ENCODE data around the gene PLBD2. TPM values are rescaled to one million over a fixed set of nuclear protein-coding genes. Genes with fewer than 3 reads are reported as not detected.

PLBD2 gene
- total and polyA plus RNA-seq, 9 of the 15 experiments (the other 6 are each of a cell fraction or from before 2014, with no cell fraction given): 2.4 to 37.4 (median 6.0) TPM

GRCh38 chr12:113314121-113314529, 44.3 kb upstream of the PLBD2 start (continued):
- TF ChIP-seq MBD1 (CRISPR knock-in tag; IDR thresholded peaks at IDR 0.05): no peak
- TF ChIP-seq SMAD1 (IDR thresholded peaks at IDR 0.05; ENCODE audit: low read depth, low read length, partially characterized antibody): no peak
- TF ChIP-seq HDAC1 (IDR thresholded peaks at IDR 0.05): peak in 1 of 2 experiments; percentile 70; a peak in 2 of 4 replicates
- TF ChIP-seq BCOR (IDR thresholded peaks at IDR 0.05): peak; percentile 96
- TF ChIP-seq ZNF655 (CRISPR knock-in tag; IDR thresholded peaks at IDR 0.05): no peak
- TF ChIP-seq TEAD4 (IDR thresholded peaks at IDR 0.05; ENCODE audit: low read length): 0 out of 2 replicates have a peak, but pooled peaks have one; percentile 34
- no peak for TF ChIP-seq TEAD4 (CRISPR knock-in tag; IDR thresholded peaks at IDR 0.05; ENCODE audit: borderline replicate concordance)
- no peak for TF ChIP-seq SUPT5H (IDR thresholded peaks at IDR 0.05)
- TF ChIP-seq, protein P1, sequence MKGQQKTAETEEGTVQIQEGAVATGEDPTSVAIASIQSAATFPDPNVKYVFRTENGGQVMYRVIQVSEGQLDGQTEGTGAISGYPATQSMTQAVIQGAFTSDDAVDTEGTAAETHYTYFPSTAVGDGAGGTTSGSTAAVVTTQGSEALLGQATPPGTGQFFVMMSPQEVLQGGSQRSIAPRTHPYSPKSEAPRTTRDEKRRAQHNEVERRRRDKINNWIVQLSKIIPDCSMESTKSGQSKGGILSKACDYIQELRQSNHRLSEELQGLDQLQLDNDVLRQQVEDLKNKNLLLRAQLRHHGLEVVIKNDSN (CRISPR knock-in tag; IDR thresholded peaks at IDR 0.05): no peak
- peak; percentile 35; the same call in 1 of the 2 replicates for TF ChIP-seq JUN (IDR thresholded peaks at IDR 0.05; ENCODE audit: borderline replicate concordance, low read depth, low read length)
- no peak for TF ChIP-seq JUN (CRISPR knock-in tag; IDR thresholded peaks at IDR 0.05; ENCODE audit: borderline replicate concordance)
- no peak for TF ChIP-seq RBM14 (IDR thresholded peaks at IDR 0.05; ENCODE audit: borderline replicate concordance, insufficient read depth, low read depth, low read length)
- no peak for TF ChIP-seq SLC30A9 (CRISPR knock-in tag; IDR thresholded peaks at IDR 0.05)
- no peak for TF ChIP-seq ETV5 (CRISPR knock-in tag; IDR thresholded peaks at IDR 0.05; ENCODE audit: low read depth)
- TF ChIP-seq CHD4 (IDR thresholded peaks at IDR 0.05; ENCODE audit: insufficient read depth, insufficient replicate concordance, low read depth, low read length, poor library complexity, severe bottlenecking): peak; percentile 66
- no peak for TF ChIP-seq MTA1 (IDR thresholded peaks at IDR 0.05; ENCODE audit: borderline replicate concordance)
- TF ChIP-seq ARID1B (IDR thresholded peaks at IDR 0.05): peak; percentile 85
- TF ChIP-seq, protein P2, sequence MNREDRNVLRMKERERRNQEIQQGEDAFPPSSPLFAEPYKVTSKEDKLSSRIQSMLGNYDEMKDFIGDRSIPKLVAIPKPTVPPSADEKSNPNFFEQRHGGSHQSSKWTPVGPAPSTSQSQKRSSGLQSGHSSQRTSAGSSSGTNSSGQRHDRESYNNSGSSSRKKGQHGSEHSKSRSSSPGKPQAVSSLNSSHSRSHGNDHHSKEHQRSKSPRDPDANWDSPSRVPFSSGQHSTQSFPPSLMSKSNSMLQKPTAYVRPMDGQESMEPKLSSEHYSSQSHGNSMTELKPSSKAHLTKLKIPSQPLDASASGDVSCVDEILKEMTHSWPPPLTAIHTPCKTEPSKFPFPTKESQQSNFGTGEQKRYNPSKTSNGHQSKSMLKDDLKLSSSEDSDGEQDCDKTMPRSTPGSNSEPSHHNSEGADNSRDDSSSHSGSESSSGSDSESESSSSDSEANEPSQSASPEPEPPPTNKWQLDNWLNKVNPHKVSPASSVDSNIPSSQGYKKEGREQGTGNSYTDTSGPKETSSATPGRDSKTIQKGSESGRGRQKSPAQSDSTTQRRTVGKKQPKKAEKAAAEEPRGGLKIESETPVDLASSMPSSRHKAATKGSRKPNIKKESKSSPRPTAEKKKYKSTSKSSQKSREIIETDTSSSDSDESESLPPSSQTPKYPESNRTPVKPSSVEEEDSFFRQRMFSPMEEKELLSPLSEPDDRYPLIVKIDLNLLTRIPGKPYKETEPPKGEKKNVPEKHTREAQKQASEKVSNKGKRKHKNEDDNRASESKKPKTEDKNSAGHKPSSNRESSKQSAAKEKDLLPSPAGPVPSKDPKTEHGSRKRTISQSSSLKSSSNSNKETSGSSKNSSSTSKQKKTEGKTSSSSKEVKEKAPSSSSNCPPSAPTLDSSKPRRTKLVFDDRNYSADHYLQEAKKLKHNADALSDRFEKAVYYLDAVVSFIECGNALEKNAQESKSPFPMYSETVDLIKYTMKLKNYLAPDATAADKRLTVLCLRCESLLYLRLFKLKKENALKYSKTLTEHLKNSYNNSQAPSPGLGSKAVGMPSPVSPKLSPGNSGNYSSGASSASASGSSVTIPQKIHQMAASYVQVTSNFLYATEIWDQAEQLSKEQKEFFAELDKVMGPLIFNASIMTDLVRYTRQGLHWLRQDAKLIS (CRISPR knock-in tag; IDR thresholded peaks at IDR 0.05): no peak
- TF ChIP-seq CHD2 (IDR thresholded peaks at IDR 0.05; ENCODE audit: low read depth, low read length): no peak
- TF ChIP-seq ZNF436 (CRISPR knock-in tag; IDR thresholded peaks at IDR 0.05): no peak

All from K562 (cell line).